GM21786 (cell line): Measurements from ENCODE around the gene ALOX12B.
"Not testable (repeated sequence)": the region's sequence is repeated elsewhere in the genome, so short reads cannot be mapped to it uniquely, and the experiment has no call there.

ENCODE experiments used
- ATAC-seq: cut with Tn5 transposase; IDR thresholded peaks from one replicate; pipeline ENCODE4 v1.9.1; 2021; ENCODE audit not compliant: unreplicated experiment

Gene ALOX12B

GRCh38 chr17:8067806-8068205 lies 19.7 kb downstream of the ALOX12B start:
- ATAC-seq, result no peak

GRCh38 chr17:8066841-8067775 lies 20.4 kb downstream of the ALOX12B start:
- no peak for ATAC-seq

GRCh38 chr17:8064561-8065019 lies 22.9 kb downstream of the ALOX12B start:
- ATAC-seq, result no peak

GRCh38 chr17:8063761-8064534 lies 23.6 kb downstream of the ALOX12B start:
- no peak for ATAC-seq

GRCh38 chr17:8062807-8063483 lies 24.6 kb downstream of the ALOX12B start:
- no peak for ATAC-seq

GRCh38 chr17:8062435-8062806 lies 25.1 kb downstream of the ALOX12B start:
- no peak for ATAC-seq

GRCh38 chr17:8061851-8062250 lies 25.7 kb downstream of the ALOX12B start:
- ATAC-seq, result not testable (repeated sequence)

GRCh38 chr17:8060274-8060673 lies 27.2 kb downstream of the ALOX12B start:
- no peak for ATAC-seq

GRCh38 chr17:8059131-8059530 lies 28.4 kb downstream of the ALOX12B start:
- ATAC-seq, result no peak

GRCh38 chr17:8057691-8058114 lies 29.8 kb downstream of the ALOX12B start:
- ATAC-seq, result no peak

GRCh38 chr17:8056976-8057625 lies 30.4 kb downstream of the ALOX12B start:
- no peak for ATAC-seq

GRCh38 chr17:8056232-8056975 lies 31.1 kb downstream of the ALOX12B start:
- no peak for ATAC-seq

GRCh38 chr17:8055851-8056231 lies 31.7 kb downstream of the ALOX12B start:
- no peak for ATAC-seq

GRCh38 chr17:8053600-8053999 lies 33.9 kb downstream of the ALOX12B start:
- no peak for ATAC-seq

- no peak for ATAC-seq
Observed at GRCh38 chr17:8052256-8053252, 35.0 kb downstream of the ALOX12B start.

- no peak for ATAC-seq
Observed at GRCh38 chr17:8051831-8052230, 35.7 kb downstream of the ALOX12B start.

- ATAC-seq, result no peak
Observed at GRCh38 chr17:8048736-8049135, 38.8 kb downstream of the ALOX12B start.

GRCh38 chr17:8048236-8048635 lies 39.3 kb downstream of the ALOX12B start:
- no peak for ATAC-seq

GRCh38 chr17:8047769-8048110 lies 39.8 kb downstream of the ALOX12B start:
- ATAC-seq, result no peak
